PC-9 (cell line): ENCODE data around the gene RPS24.
"Not testable (repeated sequence)": the region's sequence is repeated elsewhere in the genome, so short reads cannot be mapped to it uniquely, and the experiment has no call there.

Experiments
- CTCF ChIP-seq: fragments of 200-600 bp; sonication (generic); conservative IDR thresholded peaks from 2 replicates; pipeline ENCODE4 v1.6.1; 2017; ENCODE audit warnings: mixed run types, antibody characterized with exemption, mild to moderate bottlenecking, moderate library complexity
- EZH2 ChIP-seq: fragments of 200-600 bp; sonication (generic); IDR thresholded peaks from 2 replicates; pipeline ENCODE4 v1.8.0; 2017; ENCODE audit warnings: antibody characterized with exemption, low read depth

GRCh38 chr10:78075806-78076205, 42.1 kb downstream of the RPS24 start:
- not testable (repeated sequence) for TF ChIP-seq CTCF, EZH2
